SK-N-SH (cell line): ENCODE data around the gene BTG2. TPM values are rescaled to one million over a fixed set of nuclear protein-coding genes. Genes with fewer than 3 reads are reported as not detected.
"Not testable (repeated sequence)": the region's sequence is repeated elsewhere in the genome, so short reads cannot be mapped to it uniquely, and the experiment has no call there.

Experiments
- CTCF ChIA-PET: fragments of 300-600, 350-600 bp; formaldehyde crosslinking; extraction: SDS; loops from one replicate; lab custom pipeline; 2021; lab: Yijun Ruan, JAX
- POLR2A ChIA-PET: fragments of 350-600 bp; sonication (Branson Sonifier 250); formaldehyde crosslinking; extraction: SDS; loops from one replicate; lab custom pipeline; 2020; ENCODE audit warnings: antibody characterized with exemption, inconsistent platforms; lab: Yijun Ruan, JAX
- DNase-seq: peaks from one replicate; pipeline ENCODE4 v3.0.0; 2012
- H2AFZ ChIP-seq: fragments of 200-600 bp; sonication (generic); 2 replicates; pipeline ENCODE4 v1.8.1; 2016; ENCODE audit warnings: antibody characterized with exemption, mild to moderate bottlenecking, low read depth
- H3F3A ChIP-seq: fragments of 200-600 bp; sonication (generic); replicated peaks from 2 replicates; pipeline ENCODE3; 2016; ENCODE audit warnings: antibody characterized with exemption, mild to moderate bottlenecking; ENCODE audit not compliant: insufficient read depth
- H3K27ac ChIP-seq, 2 experiments: fragments of 200-500 bp in 1 of 2; fragments of 200-600 bp in 1 of 2; sonication (Bioruptor generic) in 1 of 2; sonication (generic), shearing (Covaris generic) in 1 of 2; 2 replicates each; pipeline versions ENCODE4 v1.5.1 to v1.6.1; 2014 to 2016; ENCODE audit warnings: low read depth in 2 of 2, inconsistent platforms in 1 of 2, low read length in 1 of 2, mild to moderate bottlenecking in 1 of 2, mixed read lengths in 1 of 2
- H3K27me3 ChIP-seq: fragments of 200-600 bp; sonication (generic), shearing (Covaris generic); 2 replicates; pipeline ENCODE4 v1.6.1; 2016; ENCODE audit warnings: mixed run types; ENCODE audit not compliant: insufficient read depth
- H3K36me3 ChIP-seq, 2 experiments: fragments of 200-500 bp in 1 of 2; fragments of 200-600 bp in 1 of 2; sonication (Bioruptor generic) in 1 of 2; sonication (generic) in 1 of 2; replicated peaks in 1 of 2; 2 replicates each; pipeline versions ENCODE3 to v1.5.1; 2014 to 2016; ENCODE audit warnings: low read length in 1 of 2, mild to moderate bottlenecking in 1 of 2; ENCODE audit not compliant: insufficient read depth in 2 of 2, control insufficient read depth in 1 of 2
- H3K4me1 ChIP-seq, 2 experiments: fragments of 200-500 bp in 1 of 2; fragments of 200-600 bp in 1 of 2; sonication (Bioruptor generic) in 1 of 2; sonication (generic), shearing (Covaris generic) in 1 of 2; 2 replicates each; pipeline versions ENCODE4 v1.5.1 to v1.6.1; 2014 to 2016; ENCODE audit warnings: low read depth in 1 of 2, low read length in 1 of 2, mixed run types in 1 of 2; ENCODE audit not compliant: insufficient read depth in 2 of 2, control insufficient read depth in 1 of 2
- H3K4me2 ChIP-seq: fragments of 200-600 bp; sonication (generic), shearing (Covaris generic); 2 replicates; pipeline ENCODE4 v1.6.1; 2017; ENCODE audit warnings: mixed run types
- H3K4me3 ChIP-seq, 2 experiments: fragments of 200-500 bp in 1 of 2; fragments of 200-600 bp in 1 of 2; sonication (Bioruptor generic) in 1 of 2; sonication (generic), shearing (Covaris generic) in 1 of 2; 2 replicates each; pipeline versions ENCODE4 v1.5.1 to v1.8.1; 2014 to 2016; ENCODE audit warnings: low read depth in 2 of 2, inconsistent platforms in 1 of 2, low read length in 1 of 2, mild to moderate bottlenecking in 1 of 2, mixed read lengths in 1 of 2, moderate library complexity in 1 of 2
- H3K79me2 ChIP-seq: fragments of 200-600 bp; sonication (generic); 2 replicates; pipeline ENCODE4 v1.8.1; 2017; ENCODE audit warnings: mild to moderate bottlenecking; ENCODE audit not compliant: insufficient read depth
- H3K9ac ChIP-seq: fragments of 200-600 bp; sonication (generic); 2 replicates; pipeline ENCODE4 v1.6.1; 2017; ENCODE audit warnings: mixed run types
- H3K9me2 ChIP-seq: fragments of 200-600 bp; sonication (generic); 2 replicates; pipeline ENCODE4 v1.6.1; 2017; ENCODE audit warnings: mixed run types
- H3K9me3 ChIP-seq: fragments of 200-600 bp; sonication (generic); 2 replicates; pipeline ENCODE4 v1.6.1; 2017; ENCODE audit warnings: mixed run types, mild to moderate bottlenecking, moderate library complexity
- H4K20me1 ChIP-seq: fragments of 200-600 bp; sonication (generic); 2 replicates; pipeline ENCODE4 v1.6.1; 2017; ENCODE audit warnings: mild to moderate bottlenecking, mixed run types; ENCODE audit not compliant: insufficient read depth
- CHD2 ChIP-seq: fragments of 150-350 bp; IDR thresholded peaks from 2 replicates; pipeline ENCODE4 v1.6.1; 2018; ENCODE audit warnings: low read length; ENCODE audit not compliant: partially characterized antibody
- ELF1 ChIP-seq: IDR thresholded peaks from 2 replicates; pipeline ENCODE4 v1.4.0; 2012
- EP300 ChIP-seq, 2 experiments: IDR thresholded peaks; 2 replicates each; pipeline versions ENCODE4 v1.4.0 to v1.6.1; 2012; ENCODE audit warnings: borderline replicate concordance in 1 of 2, low read depth in 1 of 2, low read length in 1 of 2
- FOSL2 ChIP-seq: IDR thresholded peaks from 2 replicates; pipeline ENCODE4 v1.4.0; 2012; ENCODE audit warnings: low read depth, mild to moderate bottlenecking, moderate library complexity, borderline replicate concordance
- FOXJ3 ChIP-seq: sonication (generic); formaldehyde crosslinking; IDR thresholded peaks from 2 replicates; pipeline ENCODE4 v1.5.1; 2020; ENCODE audit warnings: mild to moderate bottlenecking, missing genetic modification reagents
- GATA2 ChIP-seq: sonication (generic); formaldehyde crosslinking; IDR thresholded peaks from 2 replicates; pipeline ENCODE4 v1.5.0; 2020; ENCODE audit warnings: mild to moderate bottlenecking, missing genetic modification reagents
- MEF2A ChIP-seq: IDR thresholded peaks from 2 replicates; pipeline ENCODE4 v1.4.0; 2012; ENCODE audit warnings: low read depth, borderline replicate concordance
- MXI1 ChIP-seq: IDR thresholded peaks from 2 replicates; pipeline ENCODE4 v1.6.1; 2012; ENCODE audit warnings: mild to moderate bottlenecking, low read depth, low read length, improper control_type of control experiment
- NFIC ChIP-seq: IDR thresholded peaks from 2 replicates; pipeline ENCODE4 v1.4.0; 2012; ENCODE audit warnings: borderline replicate concordance
- NRF1 ChIP-seq: IDR thresholded peaks from 2 replicates; pipeline ENCODE4 v1.6.1; 2012; ENCODE audit warnings: low read depth, mild to moderate bottlenecking, low read length
- POLR2AphosphoS5 ChIP-seq: IDR thresholded peaks from 2 replicates; pipeline ENCODE4 v1.6.1; 2012; ENCODE audit warnings: low read depth, low read length
- RAD21 ChIP-seq: IDR thresholded peaks from 2 replicates; pipeline ENCODE4 v1.6.1; 2012; ENCODE audit warnings: mild to moderate bottlenecking, low read length
- RCOR1 ChIP-seq: fragments of 150-350 bp; IDR thresholded peaks from 2 replicates; pipeline ENCODE4 v1.6.1; 2017; ENCODE audit warnings: antibody characterized with exemption, low read length
- RFX5 ChIP-seq: IDR thresholded peaks from 2 replicates; pipeline ENCODE4 v1.6.1; 2012; ENCODE audit warnings: mild to moderate bottlenecking, improper control_type of control experiment, low read length
- RXRA ChIP-seq: IDR thresholded peaks from 2 replicates; pipeline ENCODE4 v1.4.0; 2012; ENCODE audit warnings: low read depth, mild to moderate bottlenecking, borderline replicate concordance
- SIN3A ChIP-seq: IDR thresholded peaks from 2 replicates; pipeline ENCODE4 v1.6.1; 2012; ENCODE audit warnings: low read depth, mild to moderate bottlenecking, low read length, moderate library complexity, borderline replicate concordance
- SMC3 ChIP-seq: IDR thresholded peaks from 2 replicates; pipeline ENCODE4 v1.6.1; 2012; ENCODE audit warnings: low read depth, low read length, improper control_type of control experiment
- TCF12 ChIP-seq: IDR thresholded peaks from 2 replicates; pipeline ENCODE4 v1.4.0; 2012
- TEAD4 ChIP-seq: IDR thresholded peaks from 2 replicates; pipeline ENCODE4 v1.4.0; 2012; ENCODE audit warnings: mild to moderate bottlenecking, borderline replicate concordance; ENCODE audit not compliant: insufficient read depth
- WGBS: methylation state at CpG from one replicate; pipeline ENCODE4 v1.1.6; 2017; ENCODE audit warnings: low lambda C conversion rate; 5-methylcytosine and 5-hydroxymethylcytosine counted together
- polyA plus RNA-seq, 3 experiments: library from polyadenylated mRNA; depleted of rRNA; stranded (reverse); fragments of >200 nt; gene quantifications; 2 replicates each; pipeline ENCODE4 v1.2.3, GENCODE V29; 2012
- TF ChIP-seq, protein P1 (sequence below): fragments of 150-350 bp; IDR thresholded peaks from 2 replicates; pipeline ENCODE4 v1.6.1; 2016; ENCODE audit warnings: mild to moderate bottlenecking, low read depth, low read length
- TF ChIP-seq, protein P2 (sequence below): fragments of 150-350 bp; IDR thresholded peaks from 2 replicates; pipeline ENCODE4 v1.6.1; 2017; ENCODE audit warnings: antibody characterized with exemption, low read length, low read depth, borderline replicate concordance

Gene BTG2
- polyA plus RNA-seq, 1 of the 3 experiments (the other 2 are of a cell fraction): 26.2 TPM

- Histone ChIP-seq H2AFZ (no peak overlapping the region), H3K9me3 (no peaks in the 10 kb centered on the region), H3K9ac (no peak overlapping the region), H3K9me2 (no peaks in the 10 kb centered on the region), H3K27ac (no peak overlapping the region), H3K4me2 (no peak overlapping the region), H4K20me1 (no peaks in the 10 kb centered on the region), H3K79me2 (no peaks in the 10 kb centered on the region), H3K27me3 (peaks cover 19% of the 10 kb centered on the region), H3K36me3 (no peaks in the 10 kb centered on the region), H3K4me3 (no peak overlapping the region), H3K4me1 (peaks cover 0 to 6% of the 10 kb centered on the region in 2 experiments; a peak in 2 of 4 replicates), H3F3A (no peaks in the 10 kb centered on the region)
- no peak for TF ChIP-seq TCF12
- WGBS: 93% methylated on average over 4 of the region's 7 CpGs
- ChIA-PET CTCF (interaction anchor here (0.9 to 3.5 kb wide), 2 partner anchors 10 to 28 kb away, joined by 3 to 21 read pairs; no protein-coding TSS in a partner anchor), POLR2A (no interaction called here)
- no peak for DNase-seq
Observed at GRCh38 chr1:203296460-203297073, 8.8 kb upstream of the BTG2 start.

GRCh38 chr1:203299169-203299568, 6.2 kb upstream of the BTG2 start:
- Histone ChIP-seq H3K4me2 (no peak overlapping the region), H3K4me3 (no peak overlapping the region), H3K36me3 (no peaks in the 10 kb centered on the region), H2AFZ (no peak overlapping the region), H3K4me1 (peaks cover 0 to 19% of the 10 kb centered on the region in 2 experiments; a peak in 3 of 4 replicates), H3K79me2 (no peaks in the 10 kb centered on the region), H3K9ac (no peak overlapping the region), H3K9me3 (no peaks in the 10 kb centered on the region), H3K27me3 (peaks cover 9% of the 10 kb centered on the region; the same call in 1 of the 2 replicates), H4K20me1 (no peaks in the 10 kb centered on the region), H3F3A (no peaks in the 10 kb centered on the region), H3K9me2 (no peaks in the 10 kb centered on the region), H3K27ac (no peak overlapping the region)
- ChIA-PET POLR2A (no interaction called here), CTCF (interaction anchor here (1.3 to 2.4 kb wide), 6 partner anchors 15 to 188 kb away, joined by 3 to 12 read pairs (median 5); no protein-coding TSS in a partner anchor)
- TF ChIP-seq EP300 (IDR thresholded peaks at IDR 0.05; ENCODE audit: borderline replicate concordance in 1 of 2, low read depth in 1 of 2, low read length in 1 of 2) (no peak), NRF1 (no peak), NFIC (no peak), CHD2 (no peak), RAD21 (no peak), TEAD4 (no peak), MEF2A (no peak), GATA2 (CRISPR knock-in tag) (no peak), FOXJ3 (CRISPR knock-in tag) (no peak), RFX5 (no peak), RCOR1 (no peak), ELF1 (no peak), POLR2AphosphoS5 (no peak), SMC3 (no peak), FOSL2 (no peak), MXI1 (no peak), RXRA (no peak), SIN3A (no peak)
- TF ChIP-seq, protein P1, sequence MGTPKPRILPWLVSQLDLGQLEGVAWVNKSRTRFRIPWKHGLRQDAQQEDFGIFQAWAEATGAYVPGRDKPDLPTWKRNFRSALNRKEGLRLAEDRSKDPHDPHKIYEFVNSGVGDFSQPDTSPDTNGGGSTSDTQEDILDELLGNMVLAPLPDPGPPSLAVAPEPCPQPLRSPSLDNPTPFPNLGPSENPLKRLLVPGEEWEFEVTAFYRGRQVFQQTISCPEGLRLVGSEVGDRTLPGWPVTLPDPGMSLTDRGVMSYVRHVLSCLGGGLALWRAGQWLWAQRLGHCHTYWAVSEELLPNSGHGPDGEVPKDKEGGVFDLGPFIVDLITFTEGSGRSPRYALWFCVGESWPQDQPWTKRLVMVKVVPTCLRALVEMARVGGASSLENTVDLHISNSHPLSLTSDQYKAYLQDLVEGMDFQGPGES: no peak
- TF ChIP-seq, protein P2, sequence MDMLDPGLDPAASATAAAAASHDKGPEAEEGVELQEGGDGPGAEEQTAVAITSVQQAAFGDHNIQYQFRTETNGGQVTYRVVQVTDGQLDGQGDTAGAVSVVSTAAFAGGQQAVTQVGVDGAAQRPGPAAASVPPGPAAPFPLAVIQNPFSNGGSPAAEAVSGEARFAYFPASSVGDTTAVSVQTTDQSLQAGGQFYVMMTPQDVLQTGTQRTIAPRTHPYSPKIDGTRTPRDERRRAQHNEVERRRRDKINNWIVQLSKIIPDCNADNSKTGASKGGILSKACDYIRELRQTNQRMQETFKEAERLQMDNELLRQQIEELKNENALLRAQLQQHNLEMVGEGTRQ: no peak
- no peak for DNase-seq
- 68% methylated on average over 3 of the region's 4 CpGs for WGBS

DNA sequence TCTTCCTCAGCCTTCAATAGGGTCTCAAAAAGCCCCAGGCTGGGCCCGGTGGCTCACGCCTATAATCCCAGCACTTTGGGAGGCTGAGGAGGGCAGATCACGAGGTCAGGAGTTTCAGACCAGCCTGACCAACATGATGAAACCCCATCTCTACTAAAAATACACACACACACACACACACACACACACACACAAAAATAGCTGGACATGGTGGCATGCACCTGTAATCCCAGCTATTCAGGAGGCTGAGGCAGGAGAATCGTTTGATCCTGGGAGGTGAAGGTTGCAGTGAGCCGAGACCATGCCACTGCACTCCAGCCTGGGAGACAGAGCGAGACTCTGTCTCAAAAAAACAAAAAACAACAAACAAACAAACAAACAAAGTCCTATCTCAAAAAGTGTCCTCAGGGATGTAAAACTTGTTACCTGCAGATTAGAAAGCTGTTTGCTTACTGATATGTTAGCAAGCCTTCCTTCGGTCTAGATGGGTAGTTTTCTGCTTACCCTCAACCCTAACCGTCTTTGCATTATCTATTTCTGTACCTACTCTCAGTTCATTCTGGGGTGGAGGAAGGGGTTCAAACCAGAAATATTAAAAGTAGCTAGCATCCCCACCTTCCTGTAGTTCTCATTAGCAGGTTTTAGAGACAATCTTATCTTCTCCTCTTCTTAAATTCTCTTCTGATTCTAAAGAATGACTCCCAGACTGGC, 5.4 kb upstream of the BTG2 start:
- 88% methylated on average over 8 of the region's 8 CpGs for WGBS
- H2AFZ ChIP-seq, H3K27me3 ChIP-seq, H3K4me3 ChIP-seq, H3K79me2 ChIP-seq, H3K9ac ChIP-seq, H3F3A ChIP-seq, H3K27ac ChIP-seq, H4K20me1 ChIP-seq, H3K9me3 ChIP-seq, H3K4me2 ChIP-seq, POLR2A ChIA-PET, DNase-seq, H3K36me3 ChIP-seq, H3K9me2 ChIP-seq: not testable (repeated sequence)
- H3K4me1 ChIP-seq: peaks cover 2 to 26% of the 10 kb centered on the region in 2 experiments; a peak in 3 of 4 replicates
- CTCF ChIA-PET: interaction anchor here (1.0 to 2.4 kb wide), 7 partner anchors 15 to 188 kb away, joined by 3 to 12 read pairs (median 3); no protein-coding TSS in a partner anchor
